ENCODE results near the gene RRM2.
"Not testable (repeated sequence)": the region's sequence is repeated elsewhere in the genome, so short reads cannot be mapped to it uniquely, and the experiment has no call there.

The RRM2 gene

GRCh38 chr2:10132996-10133647 lies 10.6 kb downstream of the RRM2 start:
- DNase-seq, result peak; percentile 18

DNA sequence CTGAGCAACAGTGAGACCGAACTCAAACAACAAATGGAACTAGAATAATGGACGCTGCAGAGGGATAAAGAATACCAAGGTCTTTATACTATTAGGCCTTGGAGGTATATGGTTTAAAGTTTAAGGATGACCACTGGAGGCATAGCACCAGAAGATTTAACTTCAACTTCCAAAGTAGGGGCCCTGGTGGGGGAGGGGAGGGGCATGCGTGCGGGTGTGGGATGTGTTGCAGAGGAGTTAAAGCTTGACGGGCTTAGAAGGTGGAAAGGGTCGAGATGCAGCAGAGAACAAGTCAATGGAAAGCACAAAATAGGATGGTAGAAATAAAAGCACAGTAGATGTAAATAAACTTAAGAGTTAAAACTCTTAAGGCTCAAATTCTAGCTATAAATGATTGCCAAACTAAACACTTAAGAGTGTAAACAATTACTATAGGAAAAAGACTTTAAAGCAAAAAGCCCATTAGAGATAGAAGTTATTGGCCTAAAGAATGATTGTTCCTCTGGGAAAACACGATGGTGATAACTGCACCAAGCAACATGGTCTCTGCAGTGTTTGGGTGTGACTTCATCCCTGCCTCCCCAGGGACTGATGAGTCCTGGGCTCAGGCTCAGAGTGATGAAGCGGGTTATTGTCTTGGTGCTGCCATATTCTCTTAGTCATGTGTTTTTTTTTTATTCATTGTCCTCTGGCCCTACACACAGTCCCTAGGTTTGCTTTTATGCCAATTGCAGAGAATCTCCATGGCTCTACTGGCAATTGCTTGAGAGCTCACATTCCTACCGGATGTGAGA lies 13.0 kb downstream of the RRM2 start:
- DNase-seq, result peak; percentile 26

- peak; percentile 42 for DNase-seq
Observed at GRCh38 chr2:10136101-10136934, 13.8 kb downstream of the RRM2 start.

DNA sequence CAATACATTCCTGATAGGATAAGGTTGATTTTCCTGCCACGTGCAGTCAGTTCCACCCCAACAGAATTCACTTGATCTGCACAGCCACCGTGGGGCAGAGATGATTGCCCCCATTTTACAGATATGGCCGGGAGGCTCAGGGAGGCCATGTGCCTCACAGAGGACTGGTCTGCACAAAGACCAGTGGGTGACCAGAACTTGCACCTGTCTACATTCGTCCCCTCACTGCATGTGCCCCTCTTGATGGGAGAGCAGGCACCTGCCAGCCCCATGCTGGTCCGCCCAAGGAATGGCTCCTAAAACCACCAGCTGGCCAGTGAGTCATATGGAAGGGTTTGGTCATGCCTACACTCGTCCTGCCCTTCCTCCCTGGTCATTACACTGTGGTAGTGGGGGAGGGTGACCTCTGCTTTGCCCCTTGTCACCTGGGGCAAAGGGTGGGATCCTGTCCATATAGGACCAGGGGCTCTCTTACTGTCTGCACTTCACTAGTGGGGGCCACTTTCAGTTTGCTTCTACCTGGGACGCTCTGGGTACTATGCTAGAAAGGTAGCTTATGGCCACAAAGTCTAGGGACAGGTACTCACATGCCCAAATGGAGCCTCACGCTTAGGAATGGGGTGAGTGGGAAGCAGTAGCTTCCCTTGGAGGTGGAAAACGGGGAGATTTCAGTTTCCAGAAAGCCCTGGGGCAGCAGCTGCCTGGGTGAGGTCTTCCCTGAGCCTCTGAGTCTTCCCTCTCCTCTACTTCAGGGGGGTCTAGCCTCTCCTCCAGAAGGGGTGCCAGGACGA lies 14.7 kb downstream of the RRM2 start:
- DNase-seq, result peak; percentile 29

- DNase-seq, result no peak
Observed at GRCh38 chr2:10139536-10139935, 17.0 kb downstream of the RRM2 start.

DNA sequence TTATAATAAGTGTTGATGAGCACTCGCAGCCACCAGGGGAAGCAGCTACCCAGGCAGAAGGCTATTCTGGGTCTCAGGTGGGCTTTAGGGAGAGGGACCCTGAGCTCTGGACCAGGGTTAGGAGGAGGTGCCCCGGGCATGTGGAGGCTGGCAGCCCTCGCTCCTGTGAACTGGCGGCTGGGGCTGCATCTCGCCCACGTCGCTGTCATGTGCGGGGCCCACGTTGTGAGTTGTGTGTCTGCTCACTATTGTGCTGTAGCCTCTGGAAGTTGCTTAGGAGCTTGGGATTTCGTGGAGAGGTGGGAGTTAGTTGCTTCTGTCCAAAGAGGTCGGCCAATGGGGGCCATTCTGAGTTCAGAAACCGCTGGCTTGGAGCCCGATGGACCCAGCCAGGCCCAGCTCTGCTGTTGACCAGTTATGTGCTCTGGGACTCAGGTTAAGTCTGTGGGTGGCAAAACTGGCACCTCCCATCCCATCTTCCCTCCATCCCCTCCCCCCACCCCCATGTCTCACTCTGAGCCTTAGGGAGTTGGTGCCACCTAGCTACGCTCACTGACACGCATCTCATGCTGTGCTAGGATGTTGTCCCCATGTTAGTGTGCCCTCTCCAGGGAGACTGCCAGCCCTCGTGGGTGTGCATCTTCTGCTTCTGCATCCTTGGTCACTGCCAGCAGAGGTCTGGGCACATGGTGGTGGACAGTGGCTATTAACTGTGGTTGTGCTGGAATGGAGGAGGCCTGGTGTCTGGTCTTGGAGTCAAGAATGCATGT lies 18.5 kb downstream of the RRM2 start:
- DNase-seq, result no peak

- DNase-seq, result peak; percentile 45
Observed at GRCh38 chr2:10141736-10142639, 19.4 kb downstream of the RRM2 start.

- no peak for DNase-seq
Observed at GRCh38 chr2:10142640-10142965, 20.1 kb downstream of the RRM2 start.

- no peak for DNase-seq
Observed at GRCh38 chr2:10144771-10145518, 22.4 kb downstream of the RRM2 start.

- no peak for DNase-seq
Observed at GRCh38 chr2:10145519-10146357, 23.2 kb downstream of the RRM2 start.

DNA sequence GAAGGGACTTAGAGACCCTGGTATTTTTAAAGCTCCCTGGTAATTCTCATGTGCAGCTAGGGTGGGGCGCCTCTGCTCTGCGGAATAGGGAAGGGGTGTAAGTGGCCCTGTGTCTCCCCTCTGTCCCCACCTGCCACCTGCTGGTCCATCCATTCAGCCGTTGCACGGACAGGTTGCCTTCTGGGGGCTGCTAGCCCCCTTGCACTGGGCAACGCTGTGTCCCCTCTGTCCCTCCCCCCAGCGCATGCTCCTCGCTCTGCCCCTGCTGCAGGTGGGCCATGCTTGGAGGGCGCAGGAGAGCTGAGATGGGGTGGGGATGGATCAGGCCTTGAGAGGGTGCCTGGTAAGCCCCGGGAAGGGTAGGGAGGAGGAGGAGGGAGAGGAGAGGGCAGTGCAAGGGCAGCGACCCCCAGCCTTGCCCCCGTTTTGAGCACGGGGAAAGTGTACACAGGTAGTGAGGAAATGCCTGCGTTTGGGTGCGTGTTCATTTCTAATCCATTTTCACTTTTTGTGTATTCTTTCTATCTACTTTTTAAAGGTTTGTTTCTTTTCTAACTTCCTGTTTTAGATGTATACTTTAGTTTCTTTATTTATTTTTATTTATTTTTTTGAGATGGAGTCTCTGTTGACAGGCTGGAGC lies 23.9 kb downstream of the RRM2 start:
- no peak for DNase-seq

DNA sequence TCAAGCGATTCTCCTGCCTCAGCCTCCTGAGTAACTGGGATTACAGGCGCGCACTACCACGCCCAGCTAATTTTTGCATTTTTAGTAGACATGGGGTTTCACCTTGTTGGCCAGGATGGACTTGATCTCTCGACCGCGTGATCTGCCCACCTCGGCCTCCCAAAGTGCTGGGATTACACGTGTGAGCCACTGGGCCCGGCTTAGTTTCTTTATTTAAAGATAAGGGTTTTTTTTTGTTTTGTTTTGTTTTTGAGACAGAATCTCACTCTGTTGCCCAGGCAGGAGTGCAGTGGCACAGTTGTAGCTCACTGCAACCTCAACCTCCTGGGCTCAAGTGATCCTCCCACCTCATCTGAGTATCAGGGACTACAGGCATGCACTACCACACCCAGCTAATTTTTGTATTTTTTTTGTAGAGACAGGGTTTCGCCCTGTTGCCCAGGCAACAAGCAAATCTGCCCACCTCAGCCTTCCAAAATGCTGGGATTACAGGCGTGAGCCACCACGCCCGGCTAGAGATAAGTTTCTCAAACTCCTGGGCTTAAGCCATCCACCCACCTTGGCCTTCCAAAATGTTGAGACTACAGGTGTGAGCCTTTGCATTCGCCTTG lies 24.6 kb downstream of the RRM2 start:
- DNase-seq, result not testable (repeated sequence)

GRCh38 chr2:10148268-10148667 lies 25.7 kb downstream of the RRM2 start:
- DNase-seq, result no peak

DNA sequence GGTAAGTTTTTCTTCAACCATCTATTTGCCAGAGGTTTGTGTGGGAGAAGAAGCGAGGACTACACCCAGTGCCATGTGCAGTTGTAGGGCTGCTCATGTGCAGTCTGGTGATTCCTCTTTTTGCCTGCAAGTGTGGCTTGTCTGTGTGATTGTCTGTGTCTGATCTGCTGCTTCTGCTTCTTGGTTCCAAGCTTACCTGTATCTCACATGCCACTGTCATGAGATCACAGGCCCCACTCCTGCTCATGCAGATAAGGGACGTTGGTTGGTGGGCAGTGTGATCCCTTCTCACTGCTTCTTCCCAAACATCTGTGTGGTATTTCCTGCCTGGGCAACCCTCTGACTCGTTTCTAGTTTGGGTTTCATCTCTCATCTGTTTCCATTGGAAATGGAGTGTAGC lies 27.1 kb downstream of the RRM2 start:
- DNase-seq, result no peak

- DNase-seq, result no peak
Observed at GRCh38 chr2:10150436-10150835, 27.9 kb downstream of the RRM2 start.

DNA sequence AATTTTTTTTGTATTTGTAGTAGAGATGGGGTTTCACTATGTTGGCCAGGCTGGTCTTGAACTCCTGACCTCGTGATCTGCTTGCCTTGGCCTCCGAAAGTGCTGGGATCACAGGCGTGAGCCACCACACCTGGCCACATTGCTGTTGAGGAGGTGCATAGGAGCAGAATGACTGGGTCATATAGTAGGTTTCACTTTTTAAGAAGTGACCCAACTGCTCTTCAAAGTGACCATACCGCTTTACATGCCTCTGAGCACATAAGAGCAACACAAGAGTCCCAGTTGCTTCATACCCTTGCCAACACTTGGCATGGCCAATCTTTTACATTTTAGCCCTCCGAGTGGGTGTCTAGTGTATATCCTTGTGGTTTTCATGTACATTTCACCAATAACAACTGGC lies 28.9 kb downstream of the RRM2 start:
- no peak for DNase-seq

DNA sequence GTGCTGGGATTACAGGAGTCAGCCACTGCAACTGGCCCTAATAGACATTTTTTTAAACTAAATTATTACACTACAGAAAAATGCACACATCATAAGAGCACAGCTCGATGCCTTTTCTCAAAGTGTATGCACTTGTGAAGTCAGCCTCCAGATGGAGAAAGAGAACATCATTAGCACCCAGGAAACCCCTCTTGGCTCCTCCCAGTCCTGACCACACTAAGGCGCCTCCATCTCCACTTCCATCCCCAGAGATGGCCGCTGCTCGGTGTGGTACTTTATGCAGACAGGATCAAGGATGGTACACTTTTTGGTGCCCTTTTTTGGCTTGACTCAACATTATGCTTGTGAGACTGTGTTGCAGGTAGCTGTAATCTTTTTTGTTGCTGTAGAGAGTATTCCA lies 34.8 kb downstream of the RRM2 start:
- no peak for DNase-seq

DNA sequence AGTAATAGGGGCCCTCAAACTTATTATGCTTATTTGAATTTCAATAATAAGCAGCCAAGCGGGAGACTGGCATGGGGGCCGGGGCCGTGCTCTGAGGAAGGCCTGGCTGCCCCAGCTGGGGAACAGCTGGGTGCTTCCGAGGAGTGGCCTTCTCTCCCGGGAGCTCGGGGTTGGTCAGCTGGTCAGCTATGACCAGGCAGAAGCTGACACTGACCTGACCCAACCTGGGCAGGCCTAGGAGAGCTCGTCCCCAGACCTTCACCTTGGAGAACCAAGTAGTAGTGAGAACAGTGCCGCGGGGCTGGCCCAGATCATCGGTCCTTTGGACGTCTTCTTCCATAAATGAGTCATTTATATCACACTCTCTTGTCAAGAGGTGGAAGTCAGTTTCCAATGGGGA lies 36.1 kb downstream of the RRM2 start:
- DNase-seq, result no peak

All from activated CD4-positive, alpha-beta T cell treated with anti-CD3 and anti-CD28 coated beads, Interleukin-10, Interleukin-2, amounts not matched to agents 100 ng/mL and 50 ng/mL, durations not matched to agents 16 hours and 8 hours (primary cell).